ENCODE data around the gene HSD3B2.

Gene HSD3B2

GRCh38 chr1:119414950-119415349 is at the start of gene HSD3B2:
Gene HSD3B2, plus strand, starts transcription at chr1:119415150. Its CDS starts 270 bp downstream, at chr1:119415420.
- no peak for TF ChIP-seq CTCF (conservative IDR thresholded peaks at IDR 0.05; ENCODE audit: control insufficient read depth, insufficient read depth, low read depth, low read length)
- H3K4me3 ChIP-seq (ENCODE audit: control insufficient read depth, low read depth, low read length): no peak within 1 kb of the TSS
- no peak for DNase-seq (ENCODE audit: low read depth)

DNA sequence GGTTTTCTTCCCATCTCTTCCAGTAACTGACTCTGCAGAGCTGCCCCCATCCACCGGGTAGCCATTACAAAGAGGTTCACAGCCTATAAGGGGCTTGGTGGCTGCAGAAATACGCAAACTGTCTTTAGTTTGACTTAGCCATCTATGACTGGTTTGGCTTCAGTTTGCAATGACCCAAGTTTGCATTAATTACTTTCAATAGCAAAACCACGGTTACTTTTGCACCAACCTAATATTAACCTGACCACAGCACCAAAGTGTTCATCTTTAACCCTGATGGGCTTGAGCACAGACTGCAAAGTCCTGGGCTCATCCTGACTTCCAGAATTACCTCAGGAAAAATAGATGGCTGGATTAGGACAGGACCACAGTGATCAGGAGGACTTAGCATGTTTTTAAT is 48.5 kb upstream of the HSD3B2 start:
- no peak for DNase-seq (ENCODE audit: low read depth)
- no peak overlapping the region for H3K4me3 ChIP-seq (ENCODE audit: control insufficient read depth, low read depth, low read length)
- no peak for TF ChIP-seq CTCF (conservative IDR thresholded peaks at IDR 0.05; ENCODE audit: control insufficient read depth, insufficient read depth, low read depth, low read length)

DNA sequence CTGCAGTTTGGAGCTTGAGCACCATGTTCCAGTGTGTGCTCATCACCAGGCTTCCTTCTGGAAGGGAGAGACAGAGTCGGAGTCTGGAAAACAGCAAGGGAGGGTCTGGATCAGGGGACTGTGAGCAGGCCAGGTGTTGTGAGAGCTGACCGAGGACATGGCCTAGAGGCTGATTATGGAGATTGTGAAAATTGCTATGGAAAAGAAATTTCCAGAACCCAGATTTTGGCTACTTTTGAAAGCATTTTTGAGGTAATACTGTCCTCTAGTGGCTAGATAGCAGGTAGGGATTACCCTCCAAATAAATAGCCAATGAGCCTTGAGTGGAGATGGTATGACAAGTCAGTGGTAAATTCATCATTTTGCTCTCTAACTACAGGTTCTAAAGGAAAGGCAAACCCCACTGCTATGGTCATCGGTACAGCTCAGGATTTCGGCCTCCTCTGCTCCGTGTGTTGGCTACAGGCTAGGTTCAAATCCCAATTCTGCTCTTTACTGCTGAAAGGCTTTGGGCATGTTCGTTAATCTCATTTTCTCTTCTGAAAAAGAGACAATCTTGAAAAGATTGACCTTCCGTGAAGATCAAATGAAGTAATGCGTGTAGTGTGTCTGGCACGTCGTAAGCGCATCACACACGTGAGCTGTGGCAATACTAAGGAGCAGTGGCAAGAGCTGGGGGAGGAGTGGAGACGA is 47.4 kb upstream of the HSD3B2 start:
- peak; percentile 63 for DNase-seq (ENCODE audit: low read depth)

GRCh38 chr1:119368554-119368953 is 46.4 kb upstream of the HSD3B2 start, which contains the start of gene HAO2:
Gene HAO2, plus strand, starts transcription at chr1:119368785. Its CDS starts 12,301 bp downstream, at chr1:119381086.
- TF ChIP-seq CTCF (conservative IDR thresholded peaks at IDR 0.05; ENCODE audit: control insufficient read depth, insufficient read depth, low read depth, low read length): no peak

More for the DNA sequence above, 47.4 kb upstream of the HSD3B2 start:
- no peak overlapping the region for H3K4me3 ChIP-seq (ENCODE audit: control insufficient read depth, low read depth, low read length)
- TF ChIP-seq CTCF (conservative IDR thresholded peaks at IDR 0.05; ENCODE audit: control insufficient read depth, insufficient read depth, low read depth, low read length): peak; percentile 100

DNA sequence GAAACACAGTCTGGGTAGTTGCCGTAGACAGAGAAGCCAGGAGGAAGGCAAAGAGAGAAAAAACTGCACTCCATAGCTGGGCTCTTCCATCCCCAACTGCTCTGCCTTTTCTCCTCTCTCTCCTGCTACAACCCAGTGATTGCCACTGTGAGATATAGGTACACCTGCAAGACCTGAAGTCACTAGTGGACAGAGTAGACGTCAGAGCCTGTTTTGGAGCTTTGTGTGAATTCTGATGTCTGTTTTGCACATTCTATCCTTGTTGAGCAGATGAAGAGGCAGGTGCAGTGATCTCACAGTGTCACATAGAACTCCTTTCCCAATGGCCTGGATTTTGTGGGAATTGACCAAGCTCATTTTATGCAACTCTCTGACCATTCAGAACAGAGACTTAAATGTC is 44.2 kb upstream of the HSD3B2 start:
- TF ChIP-seq CTCF (conservative IDR thresholded peaks at IDR 0.05; ENCODE audit: control insufficient read depth, insufficient read depth, low read depth, low read length): no peak

More at GRCh38 chr1:119368554-119368953, 46.4 kb upstream of the HSD3B2 start, which contains the start of gene HAO2:
- no peak within 1 kb of the TSS for H3K4me3 ChIP-seq (ENCODE audit: control insufficient read depth, low read depth, low read length)
- DNase-seq (ENCODE audit: low read depth): no peak

DNA sequence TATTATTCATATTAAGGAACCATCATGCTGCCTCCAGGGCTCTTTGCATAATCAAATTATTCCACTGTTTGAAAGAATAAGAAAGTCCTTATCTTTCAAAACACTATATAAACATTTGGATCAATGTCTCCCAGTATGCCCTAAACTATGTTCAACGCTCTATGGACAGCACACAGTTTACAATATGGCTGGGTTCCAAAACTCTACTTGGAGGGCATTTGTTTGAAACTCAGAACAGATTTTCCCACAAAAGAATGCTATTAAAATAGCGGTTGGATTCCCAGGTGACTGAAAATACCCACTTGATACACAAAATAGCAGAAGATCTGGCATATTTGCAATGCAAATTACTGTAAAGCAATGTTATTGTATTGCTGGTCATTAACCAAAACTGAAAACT is 43.1 kb upstream of the HSD3B2 start:
- no peak overlapping the region for H3K4me3 ChIP-seq (ENCODE audit: control insufficient read depth, low read depth, low read length)
- DNase-seq (ENCODE audit: low read depth): no peak
- no peak for TF ChIP-seq CTCF (conservative IDR thresholded peaks at IDR 0.05; ENCODE audit: control insufficient read depth, insufficient read depth, low read depth, low read length)

More for the DNA sequence above, 44.2 kb upstream of the HSD3B2 start:
- DNase-seq (ENCODE audit: low read depth): no peak
- H3K4me3 ChIP-seq (ENCODE audit: control insufficient read depth, low read depth, low read length): no peak overlapping the region
